Neutrophil (primary cell): ENCODE measurements around the gene MPST.

Source experiments
- H3K27ac ChIP-seq: fragments of 200-600 bp; sonication (generic); 2 replicates; pipeline ENCODE4 v1.5.1; 2016; ENCODE audit warnings: mild to moderate bottlenecking, moderate library complexity
- H3K27me3 ChIP-seq: fragments of 200-600 bp; sonication (generic); 2 replicates; pipeline ENCODE4 v1.6.0; 2016; ENCODE audit warnings: mild to moderate bottlenecking
- H3K36me3 ChIP-seq: fragments of 200-600 bp; sonication (generic); 2 replicates; pipeline ENCODE4 v1.5.1; 2017
- H3K4me1 ChIP-seq, 2 experiments: fragments of 200-600 bp in 1 of 2; sonication (generic) in 1 of 2; 1 replicate in 1 of 2; 2 replicates in 1 of 2; pipeline versions ENCODE4 v1.5.1 to v1.6.1; 2013 to 2016; ENCODE audit warnings: low read depth in 1 of 2, low read length in 1 of 2, mild to moderate bottlenecking in 1 of 2, moderate library complexity in 1 of 2; ENCODE audit not compliant: control insufficient read depth in 1 of 2, insufficient read depth in 1 of 2
- H3K4me3 ChIP-seq, 2 experiments: fragments of 200-600 bp in 1 of 2; sonication (generic) in 1 of 2; 1 replicate in 1 of 2; 2 replicates in 1 of 2; pipeline ENCODE4 v1.5.1; 2013 to 2016; ENCODE audit warnings: low read depth in 1 of 2, low read length in 1 of 2, mild to moderate bottlenecking in 1 of 2, moderate library complexity in 1 of 2
- H3K9me3 ChIP-seq: fragments of 200-600 bp; sonication (generic); 2 replicates; pipeline ENCODE4 v1.5.1; 2016
- CTCF ChIP-seq: fragments of 200-600 bp; sonication (generic); IDR thresholded peaks from 2 replicates; pipeline ENCODE4 v1.5.1; 2016; ENCODE audit warnings: antibody characterized with exemption

Gene MPST

GRCh38 chr22:37025500-37026070, 6.0 kb downstream of the MPST start:
- TF ChIP-seq CTCF: no peak
- no peak overlapping the region for H3K4me3 ChIP-seq
- peaks cover 64% of the 10 kb centered on the region for H3K36me3 ChIP-seq
- H3K27me3 ChIP-seq: no peaks in the 10 kb centered on the region
- H3K9me3 ChIP-seq: no peaks in the 10 kb centered on the region
- H3K4me1 ChIP-seq: peaks cover 3 to 11% of the 10 kb centered on the region in 2 experiments
- H3K27ac ChIP-seq: no peak overlapping the region

- peaks cover 0 to 6% of the 10 kb centered on the region in 2 experiments for H3K4me1 ChIP-seq
These were observed 6.8 kb downstream of the MPST start for GRCh38 chr22:37026325-37026724.

GRCh38 chr22:37027556-37027955, 8.0 kb downstream of the MPST start:
- no peak overlapping the region for H3K27ac ChIP-seq
- H3K27me3 ChIP-seq: no peaks in the 10 kb centered on the region
- TF ChIP-seq CTCF: no peak
- H3K4me1 ChIP-seq: peaks cover 9 to 11% of the 10 kb centered on the region in 2 experiments
- H3K4me3 ChIP-seq: no peak overlapping the region
- no peaks in the 10 kb centered on the region for H3K9me3 ChIP-seq
- H3K36me3 ChIP-seq: peaks cover 68% of the 10 kb centered on the region

More at GRCh38 chr22:37026325-37026724, 6.8 kb downstream of the MPST start:
- Histone ChIP-seq H3K36me3 (peaks cover 68% of the 10 kb centered on the region), H3K9me3 (no peaks in the 10 kb centered on the region), H3K27ac (no peak overlapping the region), H3K4me3 (no peak overlapping the region), H3K27me3 (no peaks in the 10 kb centered on the region)
- no peak for TF ChIP-seq CTCF

GRCh38 chr22:37028692-37029674, 9.4 kb downstream of the MPST start:
- no peak overlapping the region for H3K4me3 ChIP-seq
- H3K27ac ChIP-seq: no peak overlapping the region
- H3K9me3 ChIP-seq: no peaks in the 10 kb centered on the region
- peaks cover 68% of the 10 kb centered on the region for H3K36me3 ChIP-seq
- peaks cover 23% of the 10 kb centered on the region in 2 experiments for H3K4me1 ChIP-seq
- no peak for TF ChIP-seq CTCF
- no peaks in the 10 kb centered on the region for H3K27me3 ChIP-seq

GRCh38 chr22:37030560-37031281, 11.2 kb downstream of the MPST start:
- H3K36me3 ChIP-seq: peaks cover 51% of the 10 kb centered on the region
- H3K4me1 ChIP-seq: peaks cover 23% of the 10 kb centered on the region in 2 experiments
- no peaks in the 10 kb centered on the region for H3K27me3 ChIP-seq
- no peak for TF ChIP-seq CTCF
- H3K27ac ChIP-seq: no peak overlapping the region
- no peak overlapping the region for H3K4me3 ChIP-seq
- no peaks in the 10 kb centered on the region for H3K9me3 ChIP-seq
